IMR-90 (cell line): ENCODE results near the gene NTSR1. TPM values are rescaled to one million over a fixed set of nuclear protein-coding genes. Genes with fewer than 3 reads are reported as not detected.
A peak's percentile ranks its signal among the peaks of the same experiment; 100 is the strongest.

ENCODE experiments used
- ATAC-seq: fragments of 200-7000 bp; cut with Tn5 transposase; 2 replicates; pipeline ENCODE4 v1.9.1; 2020; ENCODE audit warnings: low read depth, mild to moderate bottlenecking, moderate library complexity
- BruUV-seq: library from RNA; stranded (reverse); fragments of 400-500 nt; replicated peaks from 2 replicates; lab custom pipeline; 2021; lab: Mats Ljungman, UMichigan
- CTCF ChIA-PET: fragments of 300-600 bp; formaldehyde crosslinking; extraction: SDS; loops from one replicate; lab custom pipeline; 2021; ENCODE audit warnings: antibody characterized with exemption; lab: Yijun Ruan, JAX
- POLR2A ChIA-PET: fragments of 300-600 bp; sonication (Branson Sonifier 250); formaldehyde crosslinking; loops from one replicate; lab custom pipeline; 2022; ENCODE audit warnings: antibody characterized with exemption; ENCODE audit not compliant: unreplicated experiment; lab: Charles Lee
- DNase-seq: peaks from one replicate; pipeline ENCODE4 v3.0.0; 2013
- H2AFZ ChIP-seq: replicated peaks from 2 replicates; pipeline ENCODE3; 2013; ENCODE audit warnings: low read length, mild to moderate bottlenecking; ENCODE audit not compliant: poor library complexity
- H2AK5ac ChIP-seq: 2 replicates; pipeline ENCODE4 v1.6.1; 2013; ENCODE audit warnings: low read depth, low read length, inconsistent platforms
- H2AK9ac ChIP-seq: replicated peaks from 2 replicates; pipeline ENCODE3; 2013; ENCODE audit warnings: mild to moderate bottlenecking, low read depth, low read length, moderate library complexity; ENCODE audit not compliant: poor library complexity
- H2BK120ac ChIP-seq: 2 replicates; pipeline ENCODE4 v1.6.1; 2013; ENCODE audit warnings: low read depth, low read length, inconsistent platforms
- H2BK15ac ChIP-seq: 3 replicates; pipeline ENCODE4 v1.6.1; 2013; ENCODE audit warnings: low read depth, low read length, inconsistent platforms
- H2BK20ac ChIP-seq: 2 replicates; pipeline ENCODE4 v1.6.1; 2013; ENCODE audit warnings: low read depth, mild to moderate bottlenecking, inconsistent platforms, low read length, moderate library complexity
- H2BK5ac ChIP-seq: 2 replicates; pipeline ENCODE4 v1.6.1; 2013; ENCODE audit warnings: mild to moderate bottlenecking, low read depth, low read length, inconsistent platforms; ENCODE audit not compliant: poor library complexity, severe bottlenecking
- H3K14ac ChIP-seq: replicated peaks from 2 replicates; pipeline ENCODE4 v1.6.1; 2013; ENCODE audit warnings: low read depth, low read length, inconsistent platforms
- H3K18ac ChIP-seq: 2 replicates; pipeline ENCODE4 v1.6.1; 2013; ENCODE audit warnings: low read depth, low read length, control low read depth
- H3K23ac ChIP-seq: 2 replicates; pipeline ENCODE4 v1.6.1; 2013; ENCODE audit warnings: low read depth, low read length, inconsistent platforms
- H3K27ac ChIP-seq: 2 replicates; pipeline ENCODE4 v1.5.1; 2013; ENCODE audit warnings: mild to moderate bottlenecking, control low read depth, low read length; ENCODE audit not compliant: insufficient read depth
- H3K27me3 ChIP-seq: 2 replicates; pipeline ENCODE4 v1.6.1; 2013; ENCODE audit warnings: low read length; ENCODE audit not compliant: control insufficient read depth, insufficient read depth
- H3K36me3 ChIP-seq: 2 replicates; pipeline ENCODE4 v1.6.1; 2013; ENCODE audit warnings: low read length, mixed read lengths; ENCODE audit not compliant: control insufficient read depth, insufficient read depth
- H3K4ac ChIP-seq: 2 replicates; pipeline ENCODE4 v1.6.1; 2013; ENCODE audit warnings: low read depth, low read length, inconsistent platforms
- H3K4me1 ChIP-seq: 2 replicates; pipeline ENCODE4 v1.6.1; 2013; ENCODE audit warnings: low read length, mixed read lengths; ENCODE audit not compliant: control insufficient read depth, insufficient read depth
- H3K4me2 ChIP-seq: 2 replicates; pipeline ENCODE4 v1.6.1; 2013; ENCODE audit warnings: low read depth, mild to moderate bottlenecking, control low read depth, low read length, moderate library complexity
- H3K4me3 ChIP-seq: 2 replicates; pipeline ENCODE4 v1.5.1; 2013; ENCODE audit warnings: low read depth, mild to moderate bottlenecking, control low read depth, low read length, moderate library complexity; ENCODE audit not compliant: insufficient read depth
- H3K56ac ChIP-seq: 2 replicates; pipeline ENCODE4 v1.6.1; 2013; ENCODE audit warnings: low read length, inconsistent platforms; ENCODE audit not compliant: insufficient read depth; ENCODE audit errors: extremely low read depth
- H3K79me1 ChIP-seq, 2 experiments: 2 replicates each; pipeline ENCODE4 v1.6.1; 2013; ENCODE audit warnings: low read length in 2 of 2, inconsistent platforms in 1 of 2, low read depth in 1 of 2
- H3K9ac ChIP-seq: 2 replicates; pipeline ENCODE4 v1.6.1; 2013; ENCODE audit warnings: low read depth, low read length, control low read depth
- H3K9me1 ChIP-seq: 2 replicates; pipeline ENCODE4 v1.6.1; 2013; ENCODE audit warnings: low read length, inconsistent platforms; ENCODE audit not compliant: insufficient read depth
- H3K9me3 ChIP-seq: 2 replicates; pipeline ENCODE4 v1.6.1; 2013; ENCODE audit warnings: low read length; ENCODE audit not compliant: control insufficient read depth, insufficient read depth
- H4K20me1 ChIP-seq: 2 replicates; pipeline ENCODE4 v1.6.1; 2013; ENCODE audit warnings: low read length, inconsistent platforms; ENCODE audit not compliant: insufficient read depth
- H4K5ac ChIP-seq: 2 replicates; pipeline ENCODE4 v1.6.1; 2013; ENCODE audit warnings: mild to moderate bottlenecking, low read depth, low read length, control low read depth
- H4K8ac ChIP-seq, 2 experiments: 2 replicates each; pipeline ENCODE4 v1.6.1; 2013; ENCODE audit warnings: low read depth in 2 of 2, low read length in 2 of 2, control low read depth in 1 of 2, inconsistent platforms in 1 of 2
- H4K91ac ChIP-seq: 2 replicates; pipeline ENCODE4 v1.6.1; 2013; ENCODE audit warnings: low read depth, low read length, inconsistent platforms; ENCODE audit not compliant: insufficient read depth
- RAD21 ChIP-seq: IDR thresholded peaks from 2 replicates; pipeline ENCODE4 v1.6.1; 2012; ENCODE audit warnings: low read length, improper control_type of control experiment
- WGBS, 2 experiments: methylation state at CpG; one replicate each; pipeline versions ENCODE4 v1.1.5 to v1.1.7; 2013; ENCODE audit warnings: missing lambda C conversion rate in 2 of 2; ENCODE audit not compliant: insufficient read length in 1 of 2; ENCODE audit errors: extremely low coverage in 2 of 2; 5-methylcytosine and 5-hydroxymethylcytosine counted together
- dilution Hi-C: fragments of 300-500 bp; cut with HindIII; formaldehyde crosslinking; loops from one replicate; pipeline ENCODE4 v1.14.3; 2018; ENCODE audit warnings: low sequenced_read_pairs; ENCODE audit not compliant: unreplicated experiment
- in situ Hi-C: fragments of 300-500 bp; cut with MboI; formaldehyde crosslinking; loops from 3 replicates; pipeline ENCODE4 v1.14.3; 2019; ENCODE audit warnings: low sequenced_read_pairs, inconsistent platforms, mixed read lengths
- intact Hi-C: fragments of 100-400 bp; cut with micrococcal nuclease; formaldehyde crosslinking; loops from 2 replicates; pipeline ENCODE4 v1.10.0; 2022
- polyA plus RNA-seq, 3 experiments: library from polyadenylated mRNA; depleted of rRNA; stranded (reverse); fragments of >200 nt; gene quantifications; 2 replicates each; pipeline ENCODE4 v1.2.3, GENCODE V29; 2012; ENCODE audit warnings: low replicate concordance in 1 of 3
- total RNA-seq: library from RNA; depleted of rRNA; stranded (reverse); fragments of >200 nt; gene quantifications from 2 replicates; pipeline ENCODE4 v1.2.3, GENCODE V29; 2012

Gene NTSR1
- total and polyA plus RNA-seq, 2 of the 4 experiments (the other 2 are of a cell fraction), result 0.54 to 1.8 TPM

GRCh38 chr20:62772990-62773844 lies 64.6 kb downstream of the NTSR1 start:
- WGBS, 2 experiments, result 20% methylated on average over 10 of the region's 19 CpGs; no CpG with 5 or more reads in 1 of the 2 experiments
- no peak overlapping the region for H4K91ac ChIP-seq
- H4K8ac ChIP-seq, result no peak overlapping the region
- H3K14ac ChIP-seq, result no peak overlapping the region
- H2AFZ ChIP-seq, result peak overlapping the region; percentile 66
- H2BK120ac ChIP-seq, result no peak overlapping the region
- peaks cover 11% of the 10 kb centered on the region for H3K4me1 ChIP-seq
- peaks cover 4% of the 10 kb centered on the region for H3K9me1 ChIP-seq
- intact Hi-C loops, result no loop called here
- H3K79me1 ChIP-seq, result no peaks in the 10 kb centered on the region
- no peak overlapping the region for H2BK20ac ChIP-seq
- peak; percentile 48; the same call in 1 of the 2 replicates for ATAC-seq
- H3K27me3 ChIP-seq, result peaks cover 4% of the 10 kb centered on the region; the same call in 1 of the 2 replicates
- no peak overlapping the region for H3K4me2 ChIP-seq
- H3K9me3 ChIP-seq, result no peaks in the 10 kb centered on the region
- H4K20me1 ChIP-seq, result no peaks in the 10 kb centered on the region
- CTCF ChIA-PET, result no interaction called here
- no peak overlapping the region for H2BK5ac ChIP-seq
- H2BK15ac ChIP-seq, result no peak overlapping the region
- H3K9ac ChIP-seq, result no peak overlapping the region
- no peak overlapping the region for H2AK5ac ChIP-seq
- dilution Hi-C loops, result no loop called here
- H3K56ac ChIP-seq, result no peak overlapping the region
- H3K36me3 ChIP-seq, result no peaks in the 10 kb centered on the region
- in situ Hi-C loops, result no loop called here
- H3K18ac ChIP-seq, result no peak overlapping the region
- H3K23ac ChIP-seq, result peak overlapping the region; percentile 56
- no peak overlapping the region for H3K4ac ChIP-seq
- POLR2A ChIA-PET, result no interaction called here
- peak; percentile 19 for DNase-seq
- H2AK9ac ChIP-seq, result no peak overlapping the region
- BruUV-seq, result no TSS peak
- H3K4me3 ChIP-seq, result no peak overlapping the region
- no peak for TF ChIP-seq RAD21
- H4K5ac ChIP-seq, result no peak overlapping the region
- no peak overlapping the region for H3K27ac ChIP-seq
